ENCODE results near the gene ZCCHC17. TPM values are rescaled to one million over a fixed set of nuclear protein-coding genes. Genes with fewer than 3 reads are reported as not detected.

ZCCHC17 gene
- total RNA-seq, 1 experiment from 2014 or later = 42.0 TPM

GRCh38 chr1:31401241-31401640 is 104.4 kb downstream of the ZCCHC17 start:
- DNase-seq (ENCODE audit: low spot score) = no peak
- CTCF ChIA-PET = interaction anchor here (1.0 to 2.8 kb wide), 3 partner anchors 13 to 148 kb away, joined by 3 to 9 read pairs (median 7); no protein-coding TSS in a partner anchor
- H3K9me3 Mint-ChIP-seq = peaks cover 7% of the 10 kb centered on the region
- H3K36me3 Mint-ChIP-seq = no peaks in the 10 kb centered on the region
- H3K4me1 Mint-ChIP-seq = peaks cover 9% of the 10 kb centered on the region
- POLR2A ChIA-PET = no interaction called here
- peaks cover 2% of the 10 kb centered on the region; the same call in 1 of the 2 replicates for H3K27me3 Mint-ChIP-seq (ENCODE audit: low read depth)
- no peak overlapping the region for H3K4me3 Mint-ChIP-seq
- no peak for ATAC-seq
- TF ChIP-seq, protein P1, sequence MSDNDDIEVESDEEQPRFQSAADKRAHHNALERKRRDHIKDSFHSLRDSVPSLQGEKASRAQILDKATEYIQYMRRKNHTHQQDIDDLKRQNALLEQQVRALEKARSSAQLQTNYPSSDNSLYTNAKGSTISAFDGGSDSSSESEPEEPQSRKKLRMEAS (CRISPR knock-in tag; IDR thresholded peaks at IDR 0.05) = no peak
- TF ChIP-seq RELA (CRISPR knock-in tag; IDR thresholded peaks at IDR 0.05; ENCODE audit: borderline replicate concordance) = no peak
- TF ChIP-seq TEAD1 (CRISPR knock-in tag; IDR thresholded peaks at IDR 0.05) = no peak
- TF ChIP-seq GABPB1 (CRISPR knock-in tag; IDR thresholded peaks at IDR 0.05) = no peak
- TF ChIP-seq ETV6 (CRISPR knock-in tag; IDR thresholded peaks at IDR 0.05) = no peak
- no peak overlapping the region for H3K27ac Mint-ChIP-seq

- no peak for DNase-seq (ENCODE audit: low spot score)
- Mint-ChIP-seq H3K36me3 (no peaks in the 10 kb centered on the region), H3K27ac (no peak overlapping the region), H3K4me3 (no peak overlapping the region), H3K4me1 (no peaks in the 10 kb centered on the region), H3K9me3 (peaks cover 7% of the 10 kb centered on the region), H3K27me3 (ENCODE audit: low read depth) (no peaks in the 10 kb centered on the region; the same call in 1 of the 2 replicates)
- ChIA-PET POLR2A (no interaction called here), CTCF (interaction anchor here (1.2 to 1.9 kb wide), 2 partner anchors 11 to 16 kb away, joined by 5 to 7 read pairs; no protein-coding TSS in a partner anchor)
- TF ChIP-seq SMAD4 (CRISPR knock-in tag; IDR thresholded peaks at IDR 0.05) (no peak), SP1 (CRISPR knock-in tag; conservative IDR thresholded peaks at IDR 0.05) (no peak), NFATC4 (CRISPR knock-in tag; IDR thresholded peaks at IDR 0.05) (no peak), CREB1 (CRISPR knock-in tag; IDR thresholded peaks at IDR 0.05) (no peak)
- no peak for ATAC-seq
These were observed 108.9 kb downstream of the ZCCHC17 start for GRCh38 chr1:31405578-31406245.

GRCh38 chr1:31407029-31407626 is 110.3 kb downstream of the ZCCHC17 start:
- H3K9me3 Mint-ChIP-seq = peaks cover 7% of the 10 kb centered on the region
- peaks cover under 1% of the 10 kb centered on the region for H3K4me1 Mint-ChIP-seq
- peaks cover 11% of the 10 kb centered on the region for H3K27me3 Mint-ChIP-seq (ENCODE audit: low read depth)
- H3K27ac Mint-ChIP-seq = no peak overlapping the region
- CTCF ChIA-PET = no interaction called here
- no peak for DNase-seq (ENCODE audit: low spot score)
- POLR2A ChIA-PET = no interaction called here
- H3K4me3 Mint-ChIP-seq = no peak overlapping the region
- no peak for ATAC-seq
- H3K36me3 Mint-ChIP-seq = no peaks in the 10 kb centered on the region
- no peak for TF ChIP-seq ZNF416 (CRISPR knock-in tag; IDR thresholded peaks at IDR 0.05)
- no peak for TF ChIP-seq JUN (CRISPR knock-in tag; IDR thresholded peaks at IDR 0.05)
- TF ChIP-seq, protein P2, sequence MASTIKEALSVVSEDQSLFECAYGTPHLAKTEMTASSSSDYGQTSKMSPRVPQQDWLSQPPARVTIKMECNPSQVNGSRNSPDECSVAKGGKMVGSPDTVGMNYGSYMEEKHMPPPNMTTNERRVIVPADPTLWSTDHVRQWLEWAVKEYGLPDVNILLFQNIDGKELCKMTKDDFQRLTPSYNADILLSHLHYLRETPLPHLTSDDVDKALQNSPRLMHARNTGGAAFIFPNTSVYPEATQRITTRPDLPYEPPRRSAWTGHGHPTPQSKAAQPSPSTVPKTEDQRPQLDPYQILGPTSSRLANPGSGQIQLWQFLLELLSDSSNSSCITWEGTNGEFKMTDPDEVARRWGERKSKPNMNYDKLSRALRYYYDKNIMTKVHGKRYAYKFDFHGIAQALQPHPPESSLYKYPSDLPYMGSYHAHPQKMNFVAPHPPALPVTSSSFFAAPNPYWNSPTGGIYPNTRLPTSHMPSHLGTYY (CRISPR knock-in tag; IDR thresholded peaks at IDR 0.05) = no peak
- no peak for TF ChIP-seq RELA (CRISPR knock-in tag; IDR thresholded peaks at IDR 0.05; ENCODE audit: borderline replicate concordance)
- no peak for TF ChIP-seq OVOL2 (CRISPR knock-in tag; IDR thresholded peaks at IDR 0.05; ENCODE audit: borderline replicate concordance)
- TF ChIP-seq ZBTB21 (CRISPR knock-in tag; IDR thresholded peaks at IDR 0.05; ENCODE audit: borderline replicate concordance) = no peak
- no peak for TF ChIP-seq CDX4 (CRISPR knock-in tag; IDR thresholded peaks at IDR 0.05; ENCODE audit: borderline replicate concordance)
- no peak for TF ChIP-seq RORB (CRISPR knock-in tag; IDR thresholded peaks at IDR 0.05)
- no peak for TF ChIP-seq USF1 (CRISPR knock-in tag; IDR thresholded peaks at IDR 0.05)
- TF ChIP-seq ATF2 (CRISPR knock-in tag; IDR thresholded peaks at IDR 0.05; ENCODE audit: borderline replicate concordance, low read depth) = no peak
- TF ChIP-seq, protein P3, sequence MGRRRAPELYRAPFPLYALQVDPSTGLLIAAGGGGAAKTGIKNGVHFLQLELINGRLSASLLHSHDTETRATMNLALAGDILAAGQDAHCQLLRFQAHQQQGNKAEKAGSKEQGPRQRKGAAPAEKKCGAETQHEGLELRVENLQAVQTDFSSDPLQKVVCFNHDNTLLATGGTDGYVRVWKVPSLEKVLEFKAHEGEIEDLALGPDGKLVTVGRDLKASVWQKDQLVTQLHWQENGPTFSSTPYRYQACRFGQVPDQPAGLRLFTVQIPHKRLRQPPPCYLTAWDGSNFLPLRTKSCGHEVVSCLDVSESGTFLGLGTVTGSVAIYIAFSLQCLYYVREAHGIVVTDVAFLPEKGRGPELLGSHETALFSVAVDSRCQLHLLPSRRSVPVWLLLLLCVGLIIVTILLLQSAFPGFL (CRISPR knock-in tag; IDR thresholded peaks at IDR 0.05; ENCODE audit: borderline replicate concordance) = no peak
- no peak for TF ChIP-seq MXD4 (CRISPR knock-in tag; IDR thresholded peaks at IDR 0.05; ENCODE audit: borderline replicate concordance)
- no peak for TF ChIP-seq GRHL2 (CRISPR knock-in tag; IDR thresholded peaks at IDR 0.05; ENCODE audit: insufficient replicate concordance, severe bottlenecking)
- TF ChIP-seq NFE2L1 (CRISPR knock-in tag; IDR thresholded peaks at IDR 0.05) = no peak
- no peak for TF ChIP-seq ATF1 (CRISPR knock-in tag; IDR thresholded peaks at IDR 0.05)
- no peak for TF ChIP-seq FOXP1 (CRISPR knock-in tag; IDR thresholded peaks at IDR 0.05; ENCODE audit: borderline replicate concordance)
- TF ChIP-seq HMGXB4 (CRISPR knock-in tag; IDR thresholded peaks at IDR 0.05) = no peak

All from WTC11 (cell line).